Panc1 (cell line): ENCODE measurements around the gene ZC3H18.

Experiments
- POLR2AphosphoS5 ChIP-seq: IDR thresholded peaks from 2 replicates; pipeline ENCODE4 v1.6.1; 2012; ENCODE audit warnings: mild to moderate bottlenecking, low read depth, low read length, moderate library complexity
- SIN3A ChIP-seq: IDR thresholded peaks from 2 replicates; pipeline ENCODE4 v1.6.1; 2012; ENCODE audit warnings: low read depth, mild to moderate bottlenecking, low read length, moderate library complexity, borderline replicate concordance; ENCODE audit not compliant: insufficient read depth
- TF ChIP-seq, protein P1 (sequence below): fragments of 450-650 bp; IDR thresholded peaks from 2 replicates; pipeline ENCODE4 v1.5.1; 2017; ENCODE audit warnings: mild to moderate bottlenecking

DNA sequence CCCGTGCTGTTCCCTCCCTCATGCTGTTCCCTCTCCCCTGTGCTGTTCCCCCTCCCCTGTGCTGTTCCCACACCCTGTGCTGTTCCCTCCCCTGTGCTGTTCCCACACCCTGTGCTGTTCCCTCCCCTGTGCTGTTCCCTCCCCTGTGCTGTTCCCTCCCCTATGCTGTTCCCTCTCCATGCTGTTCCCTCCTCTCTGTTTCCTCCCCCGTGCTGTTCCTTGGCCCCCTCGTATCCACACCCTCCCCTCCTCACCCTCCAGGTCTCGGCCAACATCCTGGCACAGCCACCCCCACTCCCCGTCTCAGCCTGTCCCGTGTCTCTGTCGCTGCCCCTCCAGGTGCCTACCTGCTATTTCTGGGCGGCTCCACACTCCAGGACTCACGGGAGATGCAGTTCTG lies 48.5 kb upstream of the ZC3H18 start:
- TF ChIP-seq, protein P1, sequence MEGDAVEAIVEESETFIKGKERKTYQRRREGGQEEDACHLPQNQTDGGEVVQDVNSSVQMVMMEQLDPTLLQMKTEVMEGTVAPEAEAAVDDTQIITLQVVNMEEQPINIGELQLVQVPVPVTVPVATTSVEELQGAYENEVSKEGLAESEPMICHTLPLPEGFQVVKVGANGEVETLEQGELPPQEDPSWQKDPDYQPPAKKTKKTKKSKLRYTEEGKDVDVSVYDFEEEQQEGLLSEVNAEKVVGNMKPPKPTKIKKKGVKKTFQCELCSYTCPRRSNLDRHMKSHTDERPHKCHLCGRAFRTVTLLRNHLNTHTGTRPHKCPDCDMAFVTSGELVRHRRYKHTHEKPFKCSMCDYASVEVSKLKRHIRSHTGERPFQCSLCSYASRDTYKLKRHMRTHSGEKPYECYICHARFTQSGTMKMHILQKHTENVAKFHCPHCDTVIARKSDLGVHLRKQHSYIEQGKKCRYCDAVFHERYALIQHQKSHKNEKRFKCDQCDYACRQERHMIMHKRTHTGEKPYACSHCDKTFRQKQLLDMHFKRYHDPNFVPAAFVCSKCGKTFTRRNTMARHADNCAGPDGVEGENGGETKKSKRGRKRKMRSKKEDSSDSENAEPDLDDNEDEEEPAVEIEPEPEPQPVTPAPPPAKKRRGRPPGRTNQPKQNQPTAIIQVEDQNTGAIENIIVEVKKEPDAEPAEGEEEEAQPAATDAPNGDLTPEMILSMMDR: no peak
- no peak for TF ChIP-seq SIN3A
- no peak for TF ChIP-seq POLR2AphosphoS5
